ENCODE results near the gene FAM83B.

FAM83B gene

GRCh38 chr6:54861905-54862616 is 15.5 kb downstream of the FAM83B start:
- H3K4me1 ChIP-seq (ENCODE audit: control insufficient read depth, insufficient read depth, low read length, unreplicated experiment): no peaks in the 10 kb centered on the region
- H3K27me3 ChIP-seq (ENCODE audit: insufficient read depth, low read length): peaks cover 15% of the 10 kb centered on the region
- H2AFZ ChIP-seq (ENCODE audit: low read length, unreplicated experiment): no peak overlapping the region
- no peak overlapping the region for H3K4me3 ChIP-seq (ENCODE audit: low read depth, low read length)
- no peaks in the 10 kb centered on the region for H3K36me3 ChIP-seq (ENCODE audit: insufficient read depth, low read length)
- H3K27ac ChIP-seq (ENCODE audit: low read depth, low read length): no peak overlapping the region
- H3K79me2 ChIP-seq (ENCODE audit: control insufficient read depth, insufficient read depth, low read length, unreplicated experiment): no peaks in the 10 kb centered on the region

GRCh38 chr6:54864272-54864671 is 17.7 kb downstream of the FAM83B start:
- H3K79me2 ChIP-seq (ENCODE audit: control insufficient read depth, insufficient read depth, low read length, unreplicated experiment): no peaks in the 10 kb centered on the region

GRCh38 chr6:54865091-54865631 is 18.6 kb downstream of the FAM83B start:
- H3K4me1 ChIP-seq (ENCODE audit: control insufficient read depth, insufficient read depth, low read length, unreplicated experiment): no peaks in the 10 kb centered on the region
- H2AFZ ChIP-seq (ENCODE audit: low read length, unreplicated experiment): no peak overlapping the region
- H3K27me3 ChIP-seq (ENCODE audit: insufficient read depth, low read length): peaks cover 20% of the 10 kb centered on the region
- no peak overlapping the region for H3K27ac ChIP-seq (ENCODE audit: low read depth, low read length)
- no peaks in the 10 kb centered on the region for H3K36me3 ChIP-seq (ENCODE audit: insufficient read depth, low read length)
- H3K4me3 ChIP-seq (ENCODE audit: low read depth, low read length): no peak overlapping the region
- H3K79me2 ChIP-seq (ENCODE audit: control insufficient read depth, insufficient read depth, low read length, unreplicated experiment): no peaks in the 10 kb centered on the region

More at GRCh38 chr6:54864272-54864671, 17.7 kb downstream of the FAM83B start:
- Histone ChIP-seq H3K27ac (ENCODE audit: low read depth, low read length) (no peak overlapping the region), H2AFZ (ENCODE audit: low read length, unreplicated experiment) (no peak overlapping the region), H3K27me3 (ENCODE audit: insufficient read depth, low read length) (peaks cover 11% of the 10 kb centered on the region; the same call in 1 of the 2 replicates), H3K4me1 (ENCODE audit: control insufficient read depth, insufficient read depth, low read length, unreplicated experiment) (no peaks in the 10 kb centered on the region), H3K36me3 (ENCODE audit: insufficient read depth, low read length) (no peaks in the 10 kb centered on the region), H3K4me3 (ENCODE audit: low read depth, low read length) (no peak overlapping the region)

GRCh38 chr6:54868556-54868955 is 22.0 kb downstream of the FAM83B start:
- H2AFZ ChIP-seq (ENCODE audit: low read length, unreplicated experiment): no peak overlapping the region
- H3K27ac ChIP-seq (ENCODE audit: low read depth, low read length): no peak overlapping the region
- H3K36me3 ChIP-seq (ENCODE audit: insufficient read depth, low read length): no peaks in the 10 kb centered on the region
- H3K79me2 ChIP-seq (ENCODE audit: control insufficient read depth, insufficient read depth, low read length, unreplicated experiment): no peaks in the 10 kb centered on the region
- no peak overlapping the region for H3K4me3 ChIP-seq (ENCODE audit: low read depth, low read length)
- peaks cover 27% of the 10 kb centered on the region for H3K27me3 ChIP-seq (ENCODE audit: insufficient read depth, low read length)
- H3K4me1 ChIP-seq (ENCODE audit: control insufficient read depth, insufficient read depth, low read length, unreplicated experiment): no peaks in the 10 kb centered on the region

GRCh38 chr6:54873599-54873998 is 27.0 kb downstream of the FAM83B start:
- Histone ChIP-seq H3K79me2 (ENCODE audit: control insufficient read depth, insufficient read depth, low read length, unreplicated experiment) (no peaks in the 10 kb centered on the region), H3K27ac (ENCODE audit: low read depth, low read length) (no peak overlapping the region), H3K36me3 (ENCODE audit: insufficient read depth, low read length) (no peaks in the 10 kb centered on the region), H3K4me3 (ENCODE audit: low read depth, low read length) (no peak overlapping the region), H2AFZ (ENCODE audit: low read length, unreplicated experiment) (no peak overlapping the region), H3K4me1 (ENCODE audit: control insufficient read depth, insufficient read depth, low read length, unreplicated experiment) (no peaks in the 10 kb centered on the region), H3K27me3 (ENCODE audit: insufficient read depth, low read length) (peaks cover 33% of the 10 kb centered on the region)

- no peak overlapping the region for H3K27ac ChIP-seq (ENCODE audit: low read depth, low read length)
- no peak overlapping the region for H3K4me3 ChIP-seq (ENCODE audit: low read depth, low read length)
- no peak overlapping the region for H2AFZ ChIP-seq (ENCODE audit: low read length, unreplicated experiment)
- H3K36me3 ChIP-seq (ENCODE audit: insufficient read depth, low read length): no peaks in the 10 kb centered on the region
- H3K79me2 ChIP-seq (ENCODE audit: control insufficient read depth, insufficient read depth, low read length, unreplicated experiment): no peaks in the 10 kb centered on the region
- H3K27me3 ChIP-seq (ENCODE audit: insufficient read depth, low read length): peaks cover 27% of the 10 kb centered on the region
- no peaks in the 10 kb centered on the region for H3K4me1 ChIP-seq (ENCODE audit: control insufficient read depth, insufficient read depth, low read length, unreplicated experiment)
These were observed 27.9 kb downstream of the FAM83B start for GRCh38 chr6:54874349-54875048.

- no peaks in the 10 kb centered on the region for H3K4me1 ChIP-seq (ENCODE audit: control insufficient read depth, insufficient read depth, low read length, unreplicated experiment)
- H3K27ac ChIP-seq (ENCODE audit: low read depth, low read length): no peak overlapping the region
These were observed 29.0 kb downstream of the FAM83B start for GRCh38 chr6:54875539-54875938.

GRCh38 chr6:54876365-54876764 is 29.8 kb downstream of the FAM83B start:
- Histone ChIP-seq H3K4me1 (ENCODE audit: control insufficient read depth, insufficient read depth, low read length, unreplicated experiment) (no peaks in the 10 kb centered on the region), H2AFZ (ENCODE audit: low read length, unreplicated experiment) (no peak overlapping the region), H3K79me2 (ENCODE audit: control insufficient read depth, insufficient read depth, low read length, unreplicated experiment) (no peaks in the 10 kb centered on the region), H3K36me3 (ENCODE audit: insufficient read depth, low read length) (no peaks in the 10 kb centered on the region), H3K27ac (ENCODE audit: low read depth, low read length) (no peak overlapping the region), H3K4me3 (ENCODE audit: low read depth, low read length) (no peak overlapping the region), H3K27me3 (ENCODE audit: insufficient read depth, low read length) (peaks cover 13% of the 10 kb centered on the region)

More at GRCh38 chr6:54875539-54875938, 29.0 kb downstream of the FAM83B start:
- no peak overlapping the region for H2AFZ ChIP-seq (ENCODE audit: low read length, unreplicated experiment)
- no peaks in the 10 kb centered on the region for H3K79me2 ChIP-seq (ENCODE audit: control insufficient read depth, insufficient read depth, low read length, unreplicated experiment)
- peaks cover 17% of the 10 kb centered on the region for H3K27me3 ChIP-seq (ENCODE audit: insufficient read depth, low read length)
- H3K4me3 ChIP-seq (ENCODE audit: low read depth, low read length): no peak overlapping the region
- H3K36me3 ChIP-seq (ENCODE audit: insufficient read depth, low read length): no peaks in the 10 kb centered on the region

GRCh38 chr6:54876871-54877270 is 30.3 kb downstream of the FAM83B start:
- Histone ChIP-seq H3K79me2 (ENCODE audit: control insufficient read depth, insufficient read depth, low read length, unreplicated experiment) (no peaks in the 10 kb centered on the region), H3K27ac (ENCODE audit: low read depth, low read length) (no peak overlapping the region), H3K4me1 (ENCODE audit: control insufficient read depth, insufficient read depth, low read length, unreplicated experiment) (no peaks in the 10 kb centered on the region), H2AFZ (ENCODE audit: low read length, unreplicated experiment) (no peak overlapping the region), H3K4me3 (ENCODE audit: low read depth, low read length) (no peak overlapping the region), H3K36me3 (ENCODE audit: insufficient read depth, low read length) (no peaks in the 10 kb centered on the region), H3K27me3 (ENCODE audit: insufficient read depth, low read length) (peaks cover 13% of the 10 kb centered on the region)

- no peaks in the 10 kb centered on the region for H3K4me1 ChIP-seq (ENCODE audit: control insufficient read depth, insufficient read depth, low read length, unreplicated experiment)
- H3K27ac ChIP-seq (ENCODE audit: low read depth, low read length): no peak overlapping the region
- no peaks in the 10 kb centered on the region for H3K36me3 ChIP-seq (ENCODE audit: insufficient read depth, low read length)
- no peak overlapping the region for H2AFZ ChIP-seq (ENCODE audit: low read length, unreplicated experiment)
- H3K79me2 ChIP-seq (ENCODE audit: control insufficient read depth, insufficient read depth, low read length, unreplicated experiment): no peaks in the 10 kb centered on the region
- H3K4me3 ChIP-seq (ENCODE audit: low read depth, low read length): no peak overlapping the region
- peaks cover 13% of the 10 kb centered on the region for H3K27me3 ChIP-seq (ENCODE audit: insufficient read depth, low read length)
These were observed 31.2 kb downstream of the FAM83B start for GRCh38 chr6:54877713-54878317.

All from ACC112 (cell line).